Mesodermal cell (in vitro differentiated cells): ENCODE data around the gene FGGY.

Experiments used
- H3K27ac ChIP-seq: 2 replicates; pipeline ENCODE4 v1.7.0; 2013; ENCODE audit warnings: mild to moderate bottlenecking, low read depth, low read length, moderate library complexity; ENCODE audit not compliant: severe bottlenecking
- H3K36me3 ChIP-seq: 2 replicates; pipeline ENCODE4 v1.7.1; 2013; ENCODE audit warnings: mild to moderate bottlenecking, low read length, moderate library complexity; ENCODE audit not compliant: control insufficient read depth, insufficient read depth
- H3K4me1 ChIP-seq: one replicate; pipeline ENCODE4 v1.7.1; 2013; ENCODE audit warnings: mild to moderate bottlenecking, low read length; ENCODE audit not compliant: insufficient read depth, control insufficient read depth, poor library complexity, severe bottlenecking
- H3K4me3 ChIP-seq: 2 replicates; pipeline ENCODE4 v1.7.0; 2013; ENCODE audit warnings: low read length, control low read depth, mild to moderate bottlenecking; ENCODE audit not compliant: insufficient read depth, poor library complexity, severe bottlenecking; ENCODE audit errors: extremely low read depth
- H3K9me3 ChIP-seq: 2 replicates; pipeline ENCODE4 v1.7.1; 2013; ENCODE audit warnings: mild to moderate bottlenecking, low read length, moderate library complexity; ENCODE audit not compliant: control insufficient read depth
- WGBS, 2 experiments: methylation state at CpG; one replicate each; pipeline ENCODE4 v1.1.5; 2013; ENCODE audit warnings: missing lambda C conversion rate in 2 of 2; ENCODE audit not compliant: insufficient coverage in 2 of 2; 5-methylcytosine and 5-hydroxymethylcytosine counted together

The FGGY gene

DNA sequence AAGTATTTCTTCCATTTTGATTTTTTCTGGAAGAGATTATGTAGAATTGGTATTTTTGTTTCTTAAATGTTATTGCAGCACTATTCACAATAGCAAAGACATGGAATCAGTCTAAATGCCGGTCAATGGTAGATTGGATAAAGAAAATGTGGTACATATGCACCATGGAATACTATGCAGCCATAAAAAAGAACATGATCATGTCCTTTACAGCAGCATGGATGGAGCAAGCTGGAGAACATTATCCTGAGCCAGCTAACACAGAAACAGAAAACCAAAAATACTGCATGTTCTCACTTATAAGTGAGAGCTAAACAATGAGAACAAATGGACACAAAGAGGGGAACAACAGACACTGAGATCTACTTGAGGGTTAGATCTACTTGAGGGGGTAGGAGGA lies 5.4 kb downstream of the FGGY start:
- H3K4me1 ChIP-seq: peaks cover 7% of the 10 kb centered on the region
- no peak overlapping the region for H3K4me3 ChIP-seq
- no peaks in the 10 kb centered on the region for H3K36me3 ChIP-seq
- no CpG with 5 or more reads among the region's 1 CpG for WGBS, 2 experiments
- H3K27ac ChIP-seq: no peak overlapping the region
- H3K9me3 ChIP-seq: peaks cover 9% of the 10 kb centered on the region

DNA sequence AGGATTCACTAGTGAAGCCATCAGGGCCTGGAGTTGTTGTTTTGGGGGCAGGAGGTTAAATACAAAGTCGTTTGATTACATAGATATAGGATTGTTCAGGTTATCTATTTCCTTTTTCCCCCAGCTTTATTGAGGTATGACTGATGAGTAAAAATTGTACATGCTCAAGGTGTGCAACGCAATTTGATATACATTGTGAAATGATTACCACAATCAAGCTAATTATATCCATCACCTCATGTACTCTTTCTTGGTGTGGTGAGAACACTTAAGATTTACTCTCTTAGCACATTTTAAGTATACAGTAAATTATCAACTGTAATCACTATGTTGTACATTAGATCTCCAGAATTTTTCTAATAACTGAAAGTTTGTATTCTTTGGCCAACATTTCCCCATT lies 6.0 kb downstream of the FGGY start:
- no peaks in the 10 kb centered on the region for H3K36me3 ChIP-seq
- WGBS, 2 experiments: no CpG with 5 or more reads among the region's 2 CpGs

DNA sequence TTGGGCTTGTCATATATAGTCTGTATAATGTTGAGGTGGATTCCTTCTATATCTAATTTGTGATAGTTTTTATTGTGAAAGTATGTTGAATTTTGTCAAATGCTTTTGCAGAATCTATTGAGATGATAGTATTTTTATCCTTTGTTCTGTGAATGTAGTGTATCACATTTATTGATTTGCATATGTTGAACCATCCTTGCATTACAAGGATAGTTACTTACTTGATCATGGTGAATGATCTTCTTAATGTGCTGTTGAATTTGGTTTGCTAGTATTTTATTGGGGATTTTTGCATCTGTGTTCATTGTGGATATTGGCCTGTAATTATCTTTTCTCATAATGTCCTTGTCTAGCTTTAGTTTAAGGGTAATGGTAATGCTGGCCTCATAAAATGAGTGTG lies 8.3 kb downstream of the FGGY start:
- peaks cover 9% of the 10 kb centered on the region for H3K9me3 ChIP-seq

More for the DNA sequence above, 6.0 kb downstream of the FGGY start:
- Histone ChIP-seq H3K9me3 (peaks cover 9% of the 10 kb centered on the region), H3K4me3 (no peak overlapping the region), H3K4me1 (peaks cover 4% of the 10 kb centered on the region), H3K27ac (no peak overlapping the region)

DNA sequence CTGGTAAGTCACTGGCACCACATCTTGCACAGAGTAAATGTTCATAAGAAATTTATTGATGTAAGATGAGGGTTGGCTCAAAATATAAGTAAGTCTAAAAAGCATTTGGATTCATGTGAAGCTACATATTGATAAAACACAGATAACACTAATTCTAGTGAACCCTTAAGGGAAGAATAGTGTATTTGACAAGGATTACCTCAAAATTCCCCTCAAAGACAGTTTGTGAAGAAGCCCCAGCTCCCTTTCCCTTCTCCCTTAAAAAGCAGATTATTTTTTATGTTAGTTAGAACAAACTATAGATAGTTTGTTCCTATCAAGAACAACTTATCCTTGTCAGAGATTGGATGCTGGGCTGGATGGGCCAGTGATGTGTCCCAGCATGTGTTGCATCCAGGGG lies 10.7 kb downstream of the FGGY start:
- Histone ChIP-seq H3K9me3 (peaks cover 4% of the 10 kb centered on the region), H3K4me1 (no peaks in the 10 kb centered on the region), H3K4me3 (no peak overlapping the region), H3K27ac (no peak overlapping the region), H3K36me3 (no peaks in the 10 kb centered on the region)

More for the DNA sequence above, 8.3 kb downstream of the FGGY start:
- Histone ChIP-seq H3K27ac (no peak overlapping the region), H3K36me3 (no peaks in the 10 kb centered on the region), H3K4me1 (no peaks in the 10 kb centered on the region), H3K4me3 (no peak overlapping the region)

DNA sequence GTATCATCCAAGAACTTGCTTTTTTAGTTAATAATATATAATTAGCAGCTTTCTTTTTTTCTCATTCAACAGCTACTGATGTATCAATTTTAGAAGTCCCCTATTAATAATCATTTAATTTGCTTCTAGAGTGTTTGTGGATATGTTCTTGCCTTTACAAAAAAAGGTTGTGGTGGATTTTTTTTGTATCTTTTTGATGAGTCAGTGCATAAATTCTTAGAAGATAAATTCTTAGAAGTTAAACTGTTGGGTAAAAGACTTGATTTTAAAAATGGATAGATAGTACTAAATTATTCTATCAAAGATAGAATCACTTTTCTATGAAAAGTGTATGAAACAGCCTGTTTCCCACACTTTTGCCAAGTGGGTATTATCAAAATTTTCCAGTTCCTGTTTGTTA lies 11.9 kb downstream of the FGGY start:
- Histone ChIP-seq H3K36me3 (no peaks in the 10 kb centered on the region), H3K9me3 (peaks cover 4% of the 10 kb centered on the region), H3K4me3 (no peak overlapping the region), H3K4me1 (no peaks in the 10 kb centered on the region), H3K27ac (no peak overlapping the region)

DNA sequence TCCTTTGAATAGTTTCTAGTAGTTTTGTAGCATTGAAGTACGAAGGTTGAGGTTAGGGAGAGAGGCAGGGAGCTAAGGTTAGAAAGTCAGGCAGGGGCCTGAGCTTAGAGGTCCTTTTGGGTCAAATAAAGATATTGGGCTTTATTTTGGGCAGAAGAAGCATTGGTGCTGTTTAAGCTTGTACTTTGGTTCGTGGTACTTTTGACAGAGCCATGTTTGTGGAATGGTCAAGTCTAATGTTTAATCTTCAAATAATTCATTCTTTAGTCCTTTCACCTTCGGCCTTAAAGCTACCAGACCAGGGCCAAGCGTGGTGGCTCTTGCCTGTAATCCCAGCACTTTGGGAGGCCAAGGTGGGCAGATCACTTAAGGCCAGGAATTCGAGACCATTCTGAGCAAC lies 12.5 kb downstream of the FGGY start:
- Histone ChIP-seq H3K4me3 (no peak overlapping the region), H3K36me3 (no peaks in the 10 kb centered on the region), H3K27ac (no peak overlapping the region), H3K9me3 (no peaks in the 10 kb centered on the region), H3K4me1 (no peaks in the 10 kb centered on the region)
- WGBS, 2 experiments: 91 to 100% methylated on average over 2 to 3 of the region's 5 CpGs

DNA sequence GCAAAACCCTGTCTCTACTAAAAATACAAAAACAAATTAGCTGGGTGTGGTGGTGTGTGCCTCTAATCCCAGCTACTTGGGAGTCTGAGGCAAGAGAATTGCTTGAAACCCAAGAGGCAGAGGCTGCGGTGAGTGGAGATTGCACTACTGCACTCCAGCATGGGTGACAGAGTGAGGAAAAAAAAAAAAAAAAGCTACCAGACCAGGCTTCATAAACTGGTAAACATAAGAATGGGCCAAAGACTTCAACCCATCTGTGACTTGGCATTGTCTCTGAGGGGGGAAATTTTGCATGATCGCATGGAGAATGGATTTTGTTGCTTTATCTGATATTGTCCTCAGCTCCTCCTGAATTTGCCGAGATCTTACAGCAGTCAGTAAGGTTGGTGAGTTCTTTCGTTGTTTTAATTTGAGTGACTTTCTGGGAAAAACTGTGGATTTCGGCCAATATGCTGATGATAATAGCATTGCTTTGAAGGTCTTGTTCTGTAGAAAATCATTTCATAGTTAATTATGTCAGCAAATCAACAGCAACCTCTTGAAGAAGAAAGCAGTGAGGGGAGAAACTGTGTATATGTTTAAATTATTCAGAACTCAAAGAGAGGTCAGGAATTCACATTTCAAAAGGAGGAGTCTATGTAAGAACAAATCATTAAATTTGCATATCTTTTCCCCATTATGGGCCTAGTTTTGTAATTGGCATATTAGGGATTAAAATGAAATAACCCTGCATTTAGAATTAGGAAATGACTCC lies 13.1 kb downstream of the FGGY start:
- Histone ChIP-seq H3K9me3 (no peaks in the 10 kb centered on the region), H3K36me3 (no peaks in the 10 kb centered on the region), H3K4me1 (peaks cover 3% of the 10 kb centered on the region), H3K27ac (no peak overlapping the region), H3K4me3 (no peak overlapping the region)
- 80 to 92% methylated on average over 3 to 5 of the region's 5 CpGs for WGBS, 2 experiments

DNA sequence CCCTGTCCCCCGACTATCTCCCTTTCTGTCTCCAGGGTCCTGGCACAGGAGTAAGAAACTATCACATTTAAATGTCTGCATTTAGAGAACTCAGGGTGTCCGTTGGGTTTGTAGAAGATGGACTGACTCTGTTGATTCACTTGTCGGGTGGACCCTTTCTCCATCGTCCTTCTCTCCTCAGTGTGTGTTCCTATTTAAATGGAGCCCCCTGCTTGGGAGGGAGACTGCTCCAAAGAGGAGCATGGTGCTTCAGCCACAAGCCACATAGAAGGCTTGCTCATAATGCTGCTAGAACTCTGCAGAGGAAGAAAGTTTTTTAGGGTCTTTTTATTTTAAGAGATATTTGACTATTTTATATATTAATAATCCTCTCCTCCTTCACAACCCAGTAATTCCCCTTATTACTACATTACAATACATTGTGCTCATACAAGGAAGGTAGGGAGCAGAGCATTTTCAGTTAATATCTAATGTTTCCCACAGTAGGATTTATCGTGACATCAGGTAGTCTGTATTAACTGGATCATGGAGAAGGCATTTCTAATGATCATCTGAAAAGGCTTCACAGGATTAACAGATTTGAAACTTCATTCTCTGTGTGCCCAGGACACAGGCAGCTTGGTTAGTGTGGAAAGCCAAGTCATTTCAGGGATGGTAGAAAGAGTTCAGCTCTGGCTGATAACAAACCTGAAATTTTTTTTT lies 13.8 kb downstream of the FGGY start:
- Histone ChIP-seq H3K9me3 (no peaks in the 10 kb centered on the region), H3K36me3 (no peaks in the 10 kb centered on the region), H3K4me3 (no peak overlapping the region), H3K4me1 (peaks cover 10% of the 10 kb centered on the region), H3K27ac (no peak overlapping the region)
- WGBS, 2 experiments: 69 to 85% methylated on average over 3 to 4 of the region's 5 CpGs

DNA sequence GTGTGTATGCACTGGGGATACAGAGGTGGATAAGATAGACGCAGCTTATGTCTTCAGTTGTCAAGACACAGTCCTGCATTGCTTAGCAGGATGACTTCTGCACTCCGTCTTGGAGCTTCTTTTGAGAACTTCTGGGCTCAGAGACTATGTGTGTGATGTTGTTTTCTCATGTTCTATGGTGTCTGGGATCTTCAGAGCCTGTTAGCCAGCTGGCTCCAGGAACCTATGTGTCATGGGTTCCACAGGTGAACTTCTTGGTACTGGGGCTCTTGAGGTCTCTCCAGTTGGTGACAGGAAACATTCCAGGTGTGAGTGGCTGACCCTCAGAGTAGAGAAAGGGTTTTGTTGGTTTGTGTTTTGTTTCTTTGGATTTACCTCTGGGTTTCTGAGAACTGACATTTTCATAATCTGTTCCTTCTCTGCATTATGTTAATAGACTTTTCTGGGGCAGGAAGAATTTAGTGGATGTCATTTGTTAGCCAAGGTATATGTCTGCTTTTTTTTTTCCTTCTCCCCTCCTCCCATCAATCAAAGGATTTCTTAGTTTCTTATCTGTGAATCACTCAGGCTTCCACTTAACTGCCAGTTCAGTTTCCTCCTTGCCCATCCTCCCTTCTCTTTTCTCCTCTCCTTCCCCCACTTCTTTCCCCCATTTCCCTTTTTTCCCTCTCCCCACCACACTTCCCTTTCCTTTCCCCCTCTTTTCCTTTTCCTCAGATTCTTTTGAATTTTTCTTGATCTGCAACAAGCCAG lies 18.1 kb downstream of the FGGY start:
- 83% methylated on average over 2 of the region's 2 CpGs; no CpG with 5 or more reads in 1 of the 2 experiments for WGBS, 2 experiments
- H3K4me3 ChIP-seq: no peak overlapping the region
- no peaks in the 10 kb centered on the region for H3K36me3 ChIP-seq
- H3K4me1 ChIP-seq: peaks cover 16% of the 10 kb centered on the region
- H3K27ac ChIP-seq: no peak overlapping the region
- no peaks in the 10 kb centered on the region for H3K9me3 ChIP-seq

DNA sequence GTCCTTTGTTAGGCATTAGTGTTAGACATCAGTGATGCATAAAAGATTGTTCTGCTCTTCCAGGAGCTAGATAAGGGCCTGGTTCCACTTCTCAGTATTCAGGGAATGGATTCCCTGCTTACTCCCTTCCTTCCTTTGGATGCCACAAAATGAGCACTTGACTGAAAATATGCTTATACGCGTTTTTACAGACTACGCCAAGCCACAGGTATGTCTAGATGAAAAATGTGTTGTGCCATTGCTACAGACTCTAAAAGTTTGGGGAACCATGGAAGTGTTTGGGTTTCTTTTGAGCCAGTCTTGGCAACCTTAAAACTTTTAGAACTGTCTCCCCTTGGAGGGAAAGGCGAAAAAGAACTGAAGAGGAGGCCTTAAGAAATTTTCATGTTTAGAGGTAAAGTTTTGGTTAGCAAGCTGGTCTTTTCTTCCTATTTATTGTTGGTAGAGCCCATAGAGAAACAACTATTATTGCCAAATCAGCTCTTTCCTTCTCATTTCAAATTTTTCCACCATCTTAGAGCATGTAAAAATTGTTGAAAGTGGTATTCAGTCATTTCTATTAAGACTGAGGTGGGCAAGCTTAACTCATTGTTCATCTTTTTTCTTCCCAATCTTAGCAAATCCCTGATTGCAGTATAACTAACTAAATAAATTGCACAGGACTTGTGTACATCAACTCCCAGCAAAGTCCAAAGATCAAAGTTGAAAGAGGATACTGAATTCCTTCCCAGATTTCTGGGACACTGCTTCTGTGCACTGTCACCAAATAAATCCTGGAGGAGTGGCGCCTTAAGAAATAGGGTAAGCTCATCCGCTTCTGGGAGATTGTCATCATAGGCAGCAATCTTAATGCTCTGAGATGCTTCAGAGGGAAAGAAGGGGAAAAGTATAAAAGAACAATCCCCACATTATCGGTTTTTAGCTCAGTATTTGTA lies 18.9 kb downstream of the FGGY start:
- no peak overlapping the region for H3K4me3 ChIP-seq
- H3K4me1 ChIP-seq: peaks cover 16% of the 10 kb centered on the region
- H3K9me3 ChIP-seq: no peaks in the 10 kb centered on the region
- no peak overlapping the region for H3K27ac ChIP-seq
- no peaks in the 10 kb centered on the region for H3K36me3 ChIP-seq
- WGBS, 2 experiments: 80 to 94% methylated on average over 2 to 3 of the region's 7 CpGs
